Activated B cell treated with CpG ODN at 0.5 μM for 24 hours (primary cell): ENCODE data around the gene CALN1. TPM values are rescaled to one million over a fixed set of nuclear protein-coding genes. Genes with fewer than 3 reads are reported as not detected.

Experiments
- ATAC-seq: fragments of 200-7000 bp; cut with Tn5 transposase; one replicate; pipeline ENCODE4 v1.10.0; 2021; ENCODE audit warnings: low read depth, mild to moderate bottlenecking, moderate library complexity
- CTCF ChIA-PET: fragments of 350-600 bp; sonication (Branson Sonifier 250); formaldehyde crosslinking; loops from one replicate; lab custom pipeline; 2021; ENCODE audit warnings: antibody characterized with exemption; lab: Charles Lee
- POLR2A ChIA-PET: fragments of 350-600 bp; sonication (Branson Sonifier 250); formaldehyde crosslinking; loops from one replicate; lab custom pipeline; 2021; ENCODE audit warnings: antibody characterized with exemption; lab: Charles Lee
- DNase-seq: peaks from one replicate; pipeline ENCODE4 v3.0.0; 2022
- H3K27ac Mint-ChIP-seq: one replicate; pipeline ENCODE4 v1.8.0; 2020; ENCODE audit warnings: mixed read lengths
- H3K27me3 Mint-ChIP-seq: one replicate; pipeline ENCODE4 v1.8.0; 2021; ENCODE audit warnings: mixed read lengths
- H3K36me3 Mint-ChIP-seq: one replicate; pipeline ENCODE4 v1.8.0; 2021; ENCODE audit warnings: low read depth, mixed read lengths
- H3K4me1 Mint-ChIP-seq: one replicate; pipeline ENCODE4 v1.8.0; 2021; ENCODE audit warnings: mixed read lengths
- H3K4me3 Mint-ChIP-seq: one replicate; pipeline ENCODE4 v1.8.0; 2020; ENCODE audit warnings: mild to moderate bottlenecking, mixed read lengths
- H3K9me3 Mint-ChIP-seq: one replicate; pipeline ENCODE4 v1.8.0; 2020; ENCODE audit warnings: mixed read lengths
- intact Hi-C: fragments of 100-400 bp; cut with micrococcal nuclease; formaldehyde crosslinking; loops from one replicate; pipeline ENCODE4 v1.15.1; 2024
- total RNA-seq: library from RNA; stranded (reverse); gene quantifications from 2 replicates; pipeline ENCODE4 v1.2.3, GENCODE V29; 2022
- TF ChIP-seq, protein P1 (sequence below): fragments of 200-600 bp; IDR thresholded peaks from one replicate; pipeline ENCODE4 v1.8.0; 2022; ENCODE audit warnings: antibody characterized with exemption, mild to moderate bottlenecking

The CALN1 gene
- total RNA-seq, 1 donor from 2014 or later: not detected

GRCh38 chr7:72411419-72411818 lies 719 bp downstream of the CALN1 start:
- H3K36me3 Mint-ChIP-seq: no peaks in the 10 kb centered on the region
- H3K4me3 Mint-ChIP-seq: no peak overlapping the region
- TF ChIP-seq, protein P1, sequence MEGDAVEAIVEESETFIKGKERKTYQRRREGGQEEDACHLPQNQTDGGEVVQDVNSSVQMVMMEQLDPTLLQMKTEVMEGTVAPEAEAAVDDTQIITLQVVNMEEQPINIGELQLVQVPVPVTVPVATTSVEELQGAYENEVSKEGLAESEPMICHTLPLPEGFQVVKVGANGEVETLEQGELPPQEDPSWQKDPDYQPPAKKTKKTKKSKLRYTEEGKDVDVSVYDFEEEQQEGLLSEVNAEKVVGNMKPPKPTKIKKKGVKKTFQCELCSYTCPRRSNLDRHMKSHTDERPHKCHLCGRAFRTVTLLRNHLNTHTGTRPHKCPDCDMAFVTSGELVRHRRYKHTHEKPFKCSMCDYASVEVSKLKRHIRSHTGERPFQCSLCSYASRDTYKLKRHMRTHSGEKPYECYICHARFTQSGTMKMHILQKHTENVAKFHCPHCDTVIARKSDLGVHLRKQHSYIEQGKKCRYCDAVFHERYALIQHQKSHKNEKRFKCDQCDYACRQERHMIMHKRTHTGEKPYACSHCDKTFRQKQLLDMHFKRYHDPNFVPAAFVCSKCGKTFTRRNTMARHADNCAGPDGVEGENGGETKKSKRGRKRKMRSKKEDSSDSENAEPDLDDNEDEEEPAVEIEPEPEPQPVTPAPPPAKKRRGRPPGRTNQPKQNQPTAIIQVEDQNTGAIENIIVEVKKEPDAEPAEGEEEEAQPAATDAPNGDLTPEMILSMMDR: no peak
- DNase-seq: no peak
- POLR2A ChIA-PET: no interaction called here
- CTCF ChIA-PET: no interaction called here
- intact Hi-C loops: no loop called here
- no peaks in the 10 kb centered on the region for H3K4me1 Mint-ChIP-seq
- no peaks in the 10 kb centered on the region for H3K9me3 Mint-ChIP-seq
- no peak overlapping the region for H3K27ac Mint-ChIP-seq
- ATAC-seq: no peak
- H3K27me3 Mint-ChIP-seq: no peaks in the 10 kb centered on the region

DNA sequence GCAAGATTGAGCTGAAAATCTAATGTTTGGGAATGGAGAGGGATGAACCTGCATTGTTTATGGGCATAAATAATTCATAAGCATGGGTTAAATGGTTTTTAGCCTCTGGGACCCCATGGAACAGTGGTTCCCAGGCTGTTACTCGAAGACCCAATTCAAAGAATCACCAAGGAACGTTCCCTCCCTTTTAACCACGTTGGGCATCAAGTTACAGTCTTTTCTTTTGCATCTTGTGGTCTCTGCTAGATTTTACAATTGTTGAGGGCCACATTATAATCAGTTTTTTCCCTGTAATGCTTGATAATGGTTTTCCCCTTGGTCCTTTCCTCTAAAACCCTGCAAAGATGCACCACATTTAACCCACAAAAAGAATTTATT lies 2.5 kb downstream of the CALN1 start:
- Mint-ChIP-seq H3K4me1 (no peaks in the 10 kb centered on the region), H3K27me3 (peaks cover 4% of the 10 kb centered on the region), H3K27ac (no peak overlapping the region), H3K36me3 (no peaks in the 10 kb centered on the region), H3K4me3 (no peak overlapping the region), H3K9me3 (no peaks in the 10 kb centered on the region)
- TF ChIP-seq, protein P1: no peak
- no peak for ATAC-seq
- POLR2A ChIA-PET: no interaction called here
- CTCF ChIA-PET: no interaction called here
- DNase-seq: no peak
- intact Hi-C loops: no loop called here

- Mint-ChIP-seq H3K4me3 (no peak overlapping the region), H3K36me3 (no peaks in the 10 kb centered on the region), H3K27ac (no peak overlapping the region), H3K27me3 (peaks cover 4% of the 10 kb centered on the region), H3K4me1 (no peaks in the 10 kb centered on the region), H3K9me3 (no peaks in the 10 kb centered on the region)
- intact Hi-C loops: no loop called here
- ChIA-PET CTCF (no interaction called here), POLR2A (no interaction called here)
- DNase-seq (no peak), ATAC-seq (no peak)
- TF ChIP-seq, protein P1: no peak
Measured at GRCh38 chr7:72408966-72409637, 3.0 kb downstream of the CALN1 start.

- intact Hi-C loops: no loop called here
- H3K9me3 Mint-ChIP-seq: no peaks in the 10 kb centered on the region
Measured at GRCh38 chr7:72406820-72407403, 5.2 kb downstream of the CALN1 start.

GRCh38 chr7:72405871-72406270 lies 6.3 kb downstream of the CALN1 start:
- TF ChIP-seq, protein P1: no peak
- Mint-ChIP-seq H3K4me3 (no peak overlapping the region), H3K4me1 (no peaks in the 10 kb centered on the region), H3K27ac (no peak overlapping the region), H3K27me3 (peaks cover 15% of the 10 kb centered on the region), H3K9me3 (no peaks in the 10 kb centered on the region), H3K36me3 (no peaks in the 10 kb centered on the region)
- no peak for ATAC-seq
- ChIA-PET POLR2A (no interaction called here), CTCF (no interaction called here)
- no peak for DNase-seq
- intact Hi-C loops: no loop called here

More at GRCh38 chr7:72406820-72407403, 5.2 kb downstream of the CALN1 start:
- ATAC-seq (no peak), DNase-seq (no peak)
- no peaks in the 10 kb centered on the region for H3K4me1 Mint-ChIP-seq
- H3K4me3 Mint-ChIP-seq: no peak overlapping the region
- H3K27me3 Mint-ChIP-seq: peaks cover 15% of the 10 kb centered on the region
- TF ChIP-seq, protein P1: no peak
- CTCF ChIA-PET: no interaction called here
- POLR2A ChIA-PET: no interaction called here
- H3K36me3 Mint-ChIP-seq: no peaks in the 10 kb centered on the region
- no peak overlapping the region for H3K27ac Mint-ChIP-seq
